ENCODE data around the gene CNTNAP5. TPM values are rescaled to one million over a fixed set of nuclear protein-coding genes. Genes with fewer than 3 reads are reported as not detected.

The CNTNAP5 gene
- total RNA-seq, 1 experiment from 2014 or later, result 0.48 TPM

DNA sequence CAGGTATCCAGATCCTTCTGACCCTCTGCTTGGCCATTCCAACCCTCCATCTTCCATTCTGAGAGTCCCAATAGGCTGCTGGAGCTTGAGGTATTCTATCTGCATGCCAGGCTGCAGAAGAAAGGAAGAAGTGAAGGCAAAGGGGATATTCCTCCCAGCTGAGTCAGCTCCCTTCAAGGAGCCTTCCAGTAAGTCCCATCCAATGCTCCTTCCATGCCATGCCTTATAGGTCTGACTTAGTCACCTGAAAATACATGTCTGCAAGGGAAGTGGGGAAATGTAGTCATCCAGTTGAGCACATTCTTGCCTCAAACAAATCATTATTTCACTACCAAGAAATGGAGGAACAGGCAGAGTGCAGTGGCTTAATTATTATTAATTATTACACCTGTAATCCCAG is 464.6 kb downstream of the CNTNAP5 start:
- no peaks in the 10 kb centered on the region for H3K27me3 ChIP-seq (ENCODE audit: insufficient read depth, low read length)
- H3K4me2 ChIP-seq (ENCODE audit: insufficient read depth, insufficient read length, low read length), result no peak overlapping the region
- no peak overlapping the region for H2AK5ac ChIP-seq (ENCODE audit: insufficient read length, low read length)
- TF ChIP-seq, protein P1, sequence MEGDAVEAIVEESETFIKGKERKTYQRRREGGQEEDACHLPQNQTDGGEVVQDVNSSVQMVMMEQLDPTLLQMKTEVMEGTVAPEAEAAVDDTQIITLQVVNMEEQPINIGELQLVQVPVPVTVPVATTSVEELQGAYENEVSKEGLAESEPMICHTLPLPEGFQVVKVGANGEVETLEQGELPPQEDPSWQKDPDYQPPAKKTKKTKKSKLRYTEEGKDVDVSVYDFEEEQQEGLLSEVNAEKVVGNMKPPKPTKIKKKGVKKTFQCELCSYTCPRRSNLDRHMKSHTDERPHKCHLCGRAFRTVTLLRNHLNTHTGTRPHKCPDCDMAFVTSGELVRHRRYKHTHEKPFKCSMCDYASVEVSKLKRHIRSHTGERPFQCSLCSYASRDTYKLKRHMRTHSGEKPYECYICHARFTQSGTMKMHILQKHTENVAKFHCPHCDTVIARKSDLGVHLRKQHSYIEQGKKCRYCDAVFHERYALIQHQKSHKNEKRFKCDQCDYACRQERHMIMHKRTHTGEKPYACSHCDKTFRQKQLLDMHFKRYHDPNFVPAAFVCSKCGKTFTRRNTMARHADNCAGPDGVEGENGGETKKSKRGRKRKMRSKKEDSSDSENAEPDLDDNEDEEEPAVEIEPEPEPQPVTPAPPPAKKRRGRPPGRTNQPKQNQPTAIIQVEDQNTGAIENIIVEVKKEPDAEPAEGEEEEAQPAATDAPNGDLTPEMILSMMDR (conservative IDR thresholded peaks at IDR 0.05), result no peak
- H3K27ac ChIP-seq (ENCODE audit: insufficient read length, low read depth, low read length), result no peak overlapping the region
- Mint-ChIP-seq H3K27ac (no peak overlapping the region), H3K36me3 (ENCODE audit: insufficient read depth in 1 of 3, low read depth in 3 of 3) (no peaks in the 10 kb centered on the region; a peak in 1 of 7 replicates), H3K4me1 (peaks cover 6% of the 10 kb centered on the region in 2 experiments; a peak in 3 of 4 replicates), H3K4me3 (no peak overlapping the region), H3K27me3 (ENCODE audit: low read depth) (no peaks in the 10 kb centered on the region), H3K9me3 (no peaks in the 10 kb centered on the region; a peak in 4 of 5 replicates)
- H3K4ac ChIP-seq (ENCODE audit: low read depth, low read length), result no peak overlapping the region
- no peak overlapping the region for H4K5ac ChIP-seq (ENCODE audit: insufficient read length, low read depth, low read length)
- H3K79me2 ChIP-seq (ENCODE audit: insufficient read depth, low read length), result no peaks in the 10 kb centered on the region
- no peaks in the 10 kb centered on the region for H3K79me1 ChIP-seq (ENCODE audit: insufficient read depth, low read depth, low read length, poor library complexity, severe bottlenecking)
- no peak overlapping the region for H3K56ac ChIP-seq (ENCODE audit: insufficient read length, low read depth, low read length)
- H3K23me2 ChIP-seq (ENCODE audit: insufficient read length, low read depth, low read length, poor library complexity, severe bottlenecking), result no peaks in the 10 kb centered on the region
- no peaks in the 10 kb centered on the region for H3K4me1 ChIP-seq (ENCODE audit: insufficient read depth, low read length)
- no peak overlapping the region for H3K14ac ChIP-seq (ENCODE audit: insufficient read depth, low read length)
- H2BK12ac ChIP-seq (ENCODE audit: insufficient read length, low read depth, low read length), result no peak overlapping the region
- no peak for DNase-seq
- no peak overlapping the region for H2BK15ac ChIP-seq (ENCODE audit: low read depth, low read length)
- no peak overlapping the region for H4K91ac ChIP-seq (ENCODE audit: insufficient read length, low read depth, low read length)
- no peak overlapping the region for H2AFZ ChIP-seq (ENCODE audit: low read length)
- H3K23ac ChIP-seq (ENCODE audit: insufficient read length, low read depth, low read length), result no peak overlapping the region
- no peak overlapping the region for H3K18ac ChIP-seq (ENCODE audit: insufficient read length, low read depth, low read length)
- no peaks in the 10 kb centered on the region for H4K20me1 ChIP-seq (ENCODE audit: control insufficient read depth, insufficient read depth, insufficient read length)
- H3K9ac ChIP-seq (ENCODE audit: extremely low read depth, insufficient read length, low read length), result no peak overlapping the region
- H4K8ac ChIP-seq (replicated peaks; ENCODE audit: insufficient read length, low read depth, low read length), result no peak overlapping the region
- H2BK5ac ChIP-seq (ENCODE audit: insufficient read length, low read length), result no peak overlapping the region
- H3K9me3 ChIP-seq (ENCODE audit: control insufficient read depth, low read depth, low read length), result no peaks in the 10 kb centered on the region
- no peak overlapping the region for H2BK120ac ChIP-seq (ENCODE audit: low read depth, low read length, poor library complexity, severe bottlenecking)
- H2BK20ac ChIP-seq (ENCODE audit: low read depth, low read length, poor library complexity, severe bottlenecking), result no peak overlapping the region
- no peak overlapping the region for H3T11ph ChIP-seq (ENCODE audit: low read length)
